GM19438 (cell line): Measurements from ENCODE around the gene FBXO24.
"Not testable (repeated sequence)": the region's sequence is repeated elsewhere in the genome, so short reads cannot be mapped to it uniquely, and the experiment has no call there.

ENCODE experiments used
- ATAC-seq: cut with Tn5 transposase; IDR thresholded peaks from one replicate; pipeline ENCODE4 v1.9.1; 2021; ENCODE audit warnings: low read depth; ENCODE audit not compliant: unreplicated experiment

FBXO24 gene

DNA sequence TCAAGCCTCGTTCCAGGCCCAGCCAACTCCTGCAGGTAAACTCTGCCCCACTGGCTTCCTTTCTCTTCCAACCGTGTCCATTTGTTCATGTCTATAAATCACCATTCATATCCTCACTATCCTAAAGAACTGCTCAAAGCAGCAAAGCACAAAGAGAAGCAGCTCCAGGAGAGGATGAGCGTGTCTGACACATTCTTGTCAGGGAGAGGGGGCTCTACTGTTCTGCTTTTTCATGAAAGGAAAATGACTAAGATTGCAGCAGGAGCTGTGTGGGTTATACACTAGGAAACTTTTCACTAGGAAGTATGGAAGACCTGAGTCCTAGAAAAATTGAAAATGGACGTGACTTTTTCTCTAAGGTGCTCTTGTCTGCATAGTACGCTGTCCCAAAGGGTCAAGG lies 30.4 kb upstream of the FBXO24 start:
- no peak for ATAC-seq

DNA sequence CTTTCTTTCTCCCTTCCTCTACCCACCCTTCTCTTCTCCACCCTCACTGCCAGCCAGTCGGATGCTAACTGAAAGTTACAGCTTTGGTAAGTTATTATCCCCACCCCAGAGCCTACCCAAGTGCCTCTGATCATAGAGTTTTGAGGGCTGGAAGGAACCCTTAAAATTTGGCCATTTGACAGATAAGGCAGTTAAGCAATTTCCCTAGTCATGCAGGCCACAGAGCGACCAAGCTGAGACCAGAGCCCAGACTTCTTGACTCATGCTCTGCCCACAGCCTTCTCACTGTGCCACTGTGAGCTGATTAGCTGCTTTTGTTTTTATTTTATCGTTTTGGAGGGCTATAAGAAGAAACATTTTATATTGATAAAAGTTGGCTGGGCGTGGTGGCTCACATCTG lies 29.6 kb upstream of the FBXO24 start:
- no peak for ATAC-seq

GRCh38 chr7:100559127-100559526 lies 27.0 kb upstream of the FBXO24 start:
- ATAC-seq = no peak

GRCh38 chr7:100561491-100562194 lies 24.5 kb upstream of the FBXO24 start:
- no peak for ATAC-seq

GRCh38 chr7:100562195-100563099 lies 23.7 kb upstream of the FBXO24 start:
- no peak for ATAC-seq

DNA sequence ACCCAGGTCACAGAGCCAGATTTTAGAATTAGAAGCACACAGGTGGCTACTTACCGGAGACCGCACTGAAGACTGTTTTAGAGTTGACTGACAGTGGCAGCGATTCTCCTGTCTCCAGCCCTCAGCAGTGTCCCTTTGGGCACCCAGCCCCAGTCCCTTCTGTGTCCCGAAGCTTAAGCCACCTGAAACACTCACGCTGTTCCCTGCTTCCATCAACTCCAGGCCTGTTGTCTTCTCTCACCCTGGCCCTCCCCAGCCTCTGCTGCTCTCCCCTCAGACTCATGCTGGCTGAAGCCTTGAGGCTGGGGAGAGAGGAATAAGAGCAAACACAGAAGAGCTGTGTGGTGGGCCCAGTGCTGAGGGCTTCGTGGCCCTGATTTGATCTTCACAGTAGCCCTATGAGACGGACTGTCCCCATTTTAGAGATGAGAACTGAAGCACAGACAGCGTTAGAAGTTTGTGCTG lies 23.0 kb upstream of the FBXO24 start:
- no peak for ATAC-seq

DNA sequence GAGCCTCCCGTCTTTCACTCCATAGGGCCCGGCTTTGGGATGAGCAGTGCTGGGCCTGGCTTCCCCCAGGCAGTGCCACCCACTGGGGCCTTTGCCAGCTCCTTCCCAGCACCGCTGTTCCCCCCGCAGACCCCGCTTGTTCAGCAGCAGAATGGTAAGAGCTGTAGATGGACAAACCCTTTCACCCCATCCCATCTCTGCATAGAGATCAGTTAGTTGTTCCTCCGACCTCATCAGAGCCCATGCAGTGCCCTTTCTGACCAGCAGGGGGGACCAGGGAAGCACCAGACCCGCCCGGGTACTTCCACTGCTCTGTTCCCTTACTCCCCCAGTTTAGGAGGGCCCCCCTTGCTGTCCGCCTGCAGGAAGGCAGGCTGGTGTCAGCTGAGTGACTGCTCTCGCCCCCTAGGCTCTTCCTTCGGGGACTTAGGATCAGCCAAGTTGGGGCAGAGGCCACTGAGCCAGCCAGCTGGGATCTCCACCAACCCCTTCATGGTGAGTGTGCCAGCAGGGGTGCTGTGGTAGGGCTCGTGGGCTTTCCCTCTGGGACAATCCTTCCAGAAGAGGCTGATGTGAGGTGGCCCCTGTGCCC lies 22.2 kb upstream of the FBXO24 start:
- peak; percentile 58 for ATAC-seq

GRCh38 chr7:100564405-100564804 lies 21.7 kb upstream of the FBXO24 start:
- ATAC-seq = not testable (repeated sequence)

DNA sequence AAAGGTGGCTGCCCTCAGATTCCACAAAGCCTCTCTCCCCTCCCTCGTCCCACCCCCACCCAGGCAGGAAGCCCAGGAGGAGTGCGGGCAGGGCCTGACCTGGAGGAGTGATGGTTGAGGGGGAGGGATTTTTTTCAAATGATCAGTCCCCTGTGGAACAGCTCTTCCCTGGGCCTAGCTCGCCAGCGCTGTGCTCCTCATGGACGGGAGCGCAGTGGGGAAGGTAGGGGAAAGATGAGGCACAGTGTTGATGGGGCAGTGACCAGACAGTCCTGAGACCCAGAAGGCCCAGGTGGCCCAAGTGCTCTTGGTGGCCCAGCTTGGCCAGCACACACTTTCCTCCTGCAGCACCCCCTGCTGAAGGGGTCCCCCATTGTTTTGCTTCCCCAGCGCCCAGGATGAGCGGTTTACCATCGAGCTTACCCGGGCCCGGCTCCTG lies 21.0 kb upstream of the FBXO24 start:
- no peak for ATAC-seq

- no peak for ATAC-seq
These were observed 20.1 kb upstream of the FBXO24 start for GRCh38 chr7:100566018-100566531.

DNA sequence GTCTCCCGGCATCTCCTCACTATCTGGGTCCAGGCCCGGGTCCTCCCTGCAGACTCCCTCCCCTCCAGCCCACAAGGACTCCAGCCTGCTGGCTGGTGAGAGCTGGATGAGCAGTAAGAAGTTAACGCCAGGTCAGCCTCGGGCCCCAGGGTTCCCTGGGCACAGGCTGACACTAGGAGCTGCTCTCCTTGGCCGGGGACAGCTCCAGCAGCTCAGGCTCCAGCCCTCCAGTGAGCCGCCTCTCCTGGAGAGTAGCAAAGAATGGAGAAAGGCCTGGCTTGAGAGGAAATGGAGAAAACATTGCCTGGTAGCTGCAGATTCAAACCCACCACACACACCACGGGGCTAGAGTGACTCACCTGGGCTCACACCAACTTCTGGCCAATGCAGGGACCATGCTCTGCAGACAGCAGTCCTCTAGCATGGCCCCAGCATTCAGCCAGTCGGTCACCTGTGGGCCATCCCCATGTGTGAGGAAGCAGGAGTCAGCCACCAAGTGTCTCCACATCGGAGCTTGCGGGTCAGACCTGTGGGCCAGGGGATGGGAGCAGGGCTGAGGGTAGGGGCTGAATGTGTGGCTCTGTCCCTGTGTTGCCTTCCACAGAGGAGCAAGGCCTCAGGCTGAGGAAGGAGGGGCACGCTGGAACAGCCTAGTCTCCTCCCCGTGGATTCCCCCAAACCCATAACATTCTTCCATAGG lies 18.9 kb upstream of the FBXO24 start:
- ATAC-seq = no peak

DNA sequence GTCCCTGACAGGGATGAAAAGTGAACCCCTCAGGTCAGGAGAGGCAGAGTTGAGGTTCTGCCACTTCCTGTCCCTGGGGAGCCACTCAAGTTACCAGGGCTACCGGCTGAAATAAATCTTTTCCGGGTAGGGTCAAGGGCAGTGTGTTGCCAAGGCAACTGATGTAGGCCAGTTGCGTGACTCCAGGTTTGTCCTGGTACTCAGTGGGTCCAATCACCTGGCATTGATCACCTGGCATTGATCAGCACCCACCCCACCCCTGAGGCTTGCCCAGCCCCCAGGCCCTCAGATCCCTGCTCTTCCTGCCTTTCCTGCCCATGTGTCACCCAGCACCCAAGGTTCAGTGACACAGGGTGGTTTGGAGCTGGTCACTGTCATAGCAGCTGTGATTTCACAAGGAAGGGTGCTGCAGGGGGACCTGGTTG lies 18.4 kb upstream of the FBXO24 start:
- no peak for ATAC-seq

DNA sequence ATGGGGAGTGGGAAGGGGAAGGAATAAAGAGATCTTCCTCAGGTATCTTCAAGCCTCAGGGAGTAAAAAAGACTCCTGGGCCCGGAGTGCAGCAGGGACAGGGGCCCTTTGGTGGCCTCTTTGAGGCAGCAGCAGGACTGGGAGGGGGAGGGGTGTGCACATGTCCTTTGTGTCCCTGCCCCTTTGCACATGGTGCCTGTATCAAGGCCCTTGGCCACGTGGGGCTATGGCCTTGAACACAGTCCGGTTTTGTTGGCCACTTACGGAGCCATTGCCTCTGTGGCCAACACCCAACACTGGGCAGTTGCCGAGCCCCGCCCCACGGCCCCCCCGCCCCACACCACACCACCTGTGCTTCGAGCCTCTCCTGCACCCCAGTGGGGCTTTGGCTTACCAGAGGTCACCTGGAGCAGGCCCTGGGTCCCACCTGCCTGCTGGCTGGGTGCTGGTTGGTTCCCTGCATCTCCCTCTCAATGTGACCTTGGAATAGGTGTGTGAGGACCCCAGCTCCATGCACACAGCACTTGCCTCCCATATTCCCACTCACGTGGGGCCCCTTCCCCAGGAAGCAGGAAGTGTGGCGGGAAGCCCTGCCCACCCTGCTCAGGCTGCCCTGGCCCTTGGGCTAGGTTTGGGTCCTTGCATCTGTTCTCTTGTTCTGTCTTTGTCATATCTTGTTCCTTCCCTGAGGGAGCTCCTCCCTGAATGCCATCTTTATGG lies 17.8 kb upstream of the FBXO24 start:
- no peak for ATAC-seq

DNA sequence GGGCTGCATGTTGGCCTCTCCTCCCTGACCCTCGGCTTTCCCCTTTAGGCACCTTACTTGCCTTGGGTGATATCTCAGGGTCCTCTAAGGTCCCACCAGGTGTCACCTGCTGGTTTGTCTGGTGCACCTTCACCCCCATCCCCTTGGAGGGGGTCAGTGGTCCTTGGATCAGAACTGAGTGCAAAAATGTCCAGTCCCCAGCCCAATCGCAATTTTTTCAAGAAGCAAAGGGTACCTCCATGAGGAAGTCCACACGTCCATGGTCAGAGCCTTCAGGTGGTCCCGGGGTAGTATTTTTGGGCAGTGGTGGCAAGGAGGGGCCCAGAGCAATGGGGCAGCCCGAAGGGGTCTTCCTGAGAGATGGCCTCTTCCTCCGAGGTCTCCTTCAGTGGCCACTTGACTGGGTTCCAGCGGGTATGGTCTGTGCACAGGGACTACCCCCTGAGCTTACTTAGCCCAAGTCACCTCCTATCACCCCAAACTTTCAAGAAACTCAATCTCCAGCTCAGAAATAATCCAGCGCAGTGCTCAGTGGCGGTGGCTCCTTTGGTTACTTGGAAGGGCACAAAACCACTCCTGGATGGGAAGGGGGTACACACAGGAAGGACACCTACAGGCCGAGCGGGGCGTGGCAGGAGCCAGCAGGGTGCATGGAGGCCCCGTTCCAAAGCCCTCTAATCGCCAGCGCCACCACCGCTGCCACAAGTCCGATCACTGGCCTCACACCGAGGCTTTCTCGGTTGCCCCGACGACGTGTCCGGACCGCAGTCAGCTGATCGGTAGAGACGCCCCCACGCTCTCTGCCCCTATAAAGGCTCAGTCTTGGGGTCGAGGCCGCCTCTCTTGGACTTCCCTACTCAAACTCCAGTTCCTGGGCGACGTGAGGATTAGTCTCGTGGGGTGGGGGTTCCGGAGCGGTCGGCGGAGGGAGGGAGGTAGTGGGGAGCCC lies 17.0 kb upstream of the FBXO24 start:
- no peak for ATAC-seq

DNA sequence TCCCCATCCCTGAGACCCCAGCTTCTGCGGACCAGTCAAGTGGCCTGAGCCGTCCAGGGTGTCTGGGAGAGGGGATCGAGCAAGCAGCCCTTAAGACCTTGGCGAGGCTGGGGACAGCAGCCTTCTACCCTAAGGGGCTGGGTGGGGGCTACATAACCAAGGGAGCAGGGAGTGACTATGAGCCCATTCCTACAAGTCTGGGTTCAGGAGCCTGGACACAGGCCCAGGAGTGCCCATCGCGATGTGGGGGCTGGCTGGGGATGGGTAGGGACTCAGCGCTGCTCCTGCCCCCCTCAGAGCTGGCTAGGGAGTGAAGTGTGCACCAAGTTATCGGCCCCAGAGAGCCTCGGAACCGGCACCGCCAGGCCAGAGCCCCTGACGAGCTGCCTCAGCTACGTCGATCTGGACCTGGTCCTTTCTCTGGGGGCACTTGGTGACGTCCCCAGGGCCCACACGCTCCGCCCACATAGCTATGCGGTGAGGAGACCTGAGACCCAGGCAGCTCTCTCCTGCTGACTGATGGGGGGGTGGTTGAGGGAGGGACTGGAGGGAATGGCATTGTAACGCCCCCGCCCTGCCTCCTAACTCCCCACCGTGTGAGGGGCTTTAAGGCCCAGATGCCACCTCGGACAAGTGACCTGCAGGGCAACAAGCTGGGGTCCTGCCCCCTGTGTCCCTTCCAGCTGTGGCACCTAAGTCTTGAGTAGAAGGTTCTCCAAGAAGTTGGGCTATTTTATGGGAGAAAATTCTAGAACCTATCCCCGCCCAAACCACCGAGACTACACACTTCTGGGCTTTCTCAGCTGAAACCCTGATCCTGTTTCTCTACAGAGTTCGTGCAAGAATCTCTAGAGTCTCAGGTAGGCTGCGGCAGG lies 14.9 kb upstream of the FBXO24 start:
- no peak for ATAC-seq

DNA sequence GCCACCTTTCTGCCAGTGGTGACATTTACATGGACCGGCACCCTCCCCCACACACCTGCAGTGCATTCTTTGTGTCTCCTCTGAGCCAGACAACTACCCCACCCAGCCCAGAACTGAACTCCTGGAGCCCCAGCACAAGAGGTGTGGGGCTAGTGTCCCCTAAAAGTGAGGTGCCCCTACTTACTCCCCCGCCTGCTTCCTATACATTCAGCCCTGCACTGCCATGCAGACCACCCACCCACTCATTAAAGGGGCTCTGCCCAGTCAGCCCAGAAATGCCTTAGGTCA lies 14.4 kb upstream of the FBXO24 start:
- no peak for ATAC-seq

DNA sequence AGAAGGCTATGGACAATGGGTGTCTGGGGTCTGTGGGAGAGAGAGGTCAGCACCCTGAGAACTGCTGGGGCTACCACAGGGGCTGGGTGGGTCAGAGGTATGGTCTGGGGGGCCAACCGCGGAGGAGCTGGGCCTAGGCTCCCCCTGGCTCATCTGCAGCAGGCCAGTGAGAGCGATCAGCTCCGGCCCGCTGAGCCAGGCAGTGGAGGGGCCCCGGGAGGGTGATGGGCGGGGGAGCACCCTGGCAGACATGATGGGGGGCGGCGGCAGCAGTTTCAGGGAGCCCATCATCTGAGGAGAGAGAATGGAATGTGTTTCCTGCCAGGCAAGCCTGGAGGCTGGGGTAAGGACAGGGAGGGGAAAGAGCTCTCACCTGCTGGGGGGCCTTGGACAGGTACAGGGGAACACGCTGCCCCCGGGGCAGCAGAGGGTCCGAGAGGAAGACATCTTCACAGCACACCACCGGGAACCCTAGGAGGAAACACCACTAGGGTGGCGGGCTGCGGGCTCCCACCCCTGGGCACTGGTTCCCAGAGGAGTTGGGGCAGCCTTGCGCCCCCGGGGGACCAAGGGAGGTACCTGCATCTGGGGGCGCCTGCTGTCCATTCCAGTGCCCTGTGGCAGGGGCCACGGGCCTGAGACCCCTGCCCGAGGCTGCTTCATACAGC lies 13.7 kb upstream of the FBXO24 start:
- no peak for ATAC-seq
